Endothelial cell of umbilical vein (primary cell): ENCODE measurements around the gene LGALS13. TPM values are rescaled to one million over a fixed set of nuclear protein-coding genes. Genes with fewer than 3 reads are reported as not detected.
"Not testable (repeated sequence)": the region's sequence is repeated elsewhere in the genome, so short reads cannot be mapped to it uniquely, and the experiment has no call there.

Experiments
- BruUV-seq: library from RNA; stranded (reverse); fragments of 400-500 nt; replicated peaks from 2 replicates; lab custom pipeline; 2021; lab: Mats Ljungman, UMichigan
- CTCF ChIA-PET: fragments of 300-600, 350-600 bp; sonication (Branson Sonifier 250); formaldehyde crosslinking; loops from one replicate; lab custom pipeline; 2021; ENCODE audit warnings: antibody characterized with exemption, inconsistent platforms; lab: Charles Lee
- POLR2A ChIA-PET: fragments of 300-600, 350-600 bp; sonication (Branson Sonifier 250); formaldehyde crosslinking; loops from one replicate; lab custom pipeline; 2021; ENCODE audit warnings: antibody characterized with exemption, inconsistent platforms; lab: Charles Lee
- DNase-seq: peaks from one replicate; pipeline ENCODE4 v3.0.0-alpha.2; 2011; ENCODE audit warnings: low read depth, low spot score
- FAIRE-seq: peaks from 2 replicates; lab custom pipeline; 2011; peaks lifted over from hg19 to GRCh38; lab: Jason Lieb, UNC
- H2AFZ ChIP-seq: 2 replicates; pipeline ENCODE4 v1.6.0; 2012; ENCODE audit warnings: low read depth, low read length, control low read depth, inconsistent platforms
- H3K27ac ChIP-seq: 2 replicates; pipeline ENCODE4 v1.5.1; 2011; ENCODE audit warnings: low read depth, mild to moderate bottlenecking, control low read depth, low read length, moderate library complexity; ENCODE audit not compliant: insufficient read depth
- H3K27me3 ChIP-seq, 2 experiments: 2 replicates each; pipeline versions ENCODE4 v1.6.0 to v1.6.1; 2011; ENCODE audit warnings: low read length in 2 of 2, mixed read lengths in 1 of 2; ENCODE audit not compliant: control insufficient read depth in 2 of 2, insufficient read depth in 2 of 2
- H3K36me3 ChIP-seq, 2 experiments: 2 replicates in 1 of 2; 3 replicates in 1 of 2; pipeline ENCODE4 v1.5.1; 2011; ENCODE audit warnings: low read length in 2 of 2, mild to moderate bottlenecking in 1 of 2, moderate library complexity in 1 of 2; ENCODE audit not compliant: control insufficient read depth in 2 of 2, insufficient read depth in 2 of 2; ENCODE audit errors: extremely low read depth in 1 of 2
- H3K4me1 ChIP-seq: 3 replicates; pipeline ENCODE4 v1.5.1; 2011; ENCODE audit warnings: mild to moderate bottlenecking, low read length; ENCODE audit not compliant: control insufficient read depth, insufficient read depth; ENCODE audit errors: extremely low read depth
- H3K4me2 ChIP-seq: 2 replicates; pipeline ENCODE4 v1.6.1; 2011; ENCODE audit warnings: low read length, control low read depth, mixed read lengths; ENCODE audit not compliant: insufficient read depth
- H3K4me3 ChIP-seq, 3 experiments: fragments of 200-600 bp in 1 of 3; sonication (generic), shearing (Covaris generic) in 1 of 3; replicated peaks in 1 of 3; 2 replicates each; pipeline ENCODE4 v1.5.1; 2011 to 2016; ENCODE audit warnings: control low read depth in 3 of 3, low read length in 3 of 3, mild to moderate bottlenecking in 2 of 3, inconsistent platforms in 1 of 3, low read depth in 1 of 3, moderate library complexity in 1 of 3; ENCODE audit not compliant: insufficient read depth in 1 of 3
- H3K79me2 ChIP-seq: 2 replicates; pipeline ENCODE4 v1.6.0; 2012; ENCODE audit warnings: low read length, inconsistent platforms; ENCODE audit not compliant: control insufficient read depth, insufficient read depth
- H3K9ac ChIP-seq: replicated peaks from 2 replicates; pipeline ENCODE3; 2011; ENCODE audit warnings: low read length, control low read depth; ENCODE audit not compliant: insufficient read depth; ENCODE audit errors: extremely low read depth
- H3K9me1 ChIP-seq: replicated peaks from 3 replicates; pipeline ENCODE4 v1.6.0; 2011; ENCODE audit warnings: mild to moderate bottlenecking, low read length; ENCODE audit not compliant: control insufficient read depth, insufficient read depth; ENCODE audit errors: extremely low read depth
- H3K9me3 ChIP-seq: replicated peaks from 2 replicates; pipeline ENCODE4 v1.5.1; 2012; ENCODE audit warnings: low read length, inconsistent platforms; ENCODE audit not compliant: control insufficient read depth, insufficient read depth
- H4K20me1 ChIP-seq: replicated peaks from 2 replicates; pipeline ENCODE3; 2011; ENCODE audit warnings: mild to moderate bottlenecking, low read length; ENCODE audit not compliant: control insufficient read depth, insufficient read depth; ENCODE audit errors: extremely low read depth
- EZH2 ChIP-seq: IDR thresholded peaks from 2 replicates; pipeline ENCODE4 v1.6.1; 2012; ENCODE audit warnings: borderline replicate concordance, low read depth, mild to moderate bottlenecking, moderate library complexity, low read length, inconsistent platforms; ENCODE audit not compliant: severe bottlenecking
- FOS ChIP-seq: IDR thresholded peaks from 2 replicates; pipeline ENCODE4 v1.6.1; 2011; ENCODE audit warnings: mild to moderate bottlenecking, low read length, moderate library complexity, borderline replicate concordance; ENCODE audit not compliant: insufficient read depth
- GATA2 ChIP-seq: IDR thresholded peaks from 2 replicates; pipeline ENCODE4 v1.7.0; 2011; ENCODE audit warnings: low read depth, mild to moderate bottlenecking, moderate library complexity, mixed read lengths, low read length; ENCODE audit not compliant: insufficient read length, insufficient read depth
- JUN ChIP-seq: IDR thresholded peaks from 2 replicates; pipeline ENCODE4 v1.6.1; 2011; ENCODE audit warnings: borderline replicate concordance, low read depth; ENCODE audit not compliant: insufficient read length, insufficient read depth
- MAX ChIP-seq: IDR thresholded peaks from 2 replicates; pipeline ENCODE4 v1.6.1; 2011; ENCODE audit not compliant: insufficient read depth, insufficient read length
- MYC ChIP-seq: IDR thresholded peaks from one replicate; pipeline ENCODE4 v1.6.1; 2011; ENCODE audit warnings: mild to moderate bottlenecking, low read depth, low read length
- POLR2A ChIP-seq: IDR thresholded peaks from 2 replicates; pipeline ENCODE4 v1.6.1; 2012; ENCODE audit warnings: low read depth, mild to moderate bottlenecking, control low read depth, low read length
- POLR2AphosphoS5 ChIP-seq: IDR thresholded peaks from 2 replicates; pipeline ENCODE4 v1.6.1; 2012; ENCODE audit warnings: low read depth, mild to moderate bottlenecking, control low read depth, low read length, moderate library complexity; ENCODE audit not compliant: insufficient read depth
- dilution Hi-C: fragments of 300-500 bp; cut with MboI; formaldehyde crosslinking; loops from one replicate; pipeline ENCODE4 v1.15.0; 2019; ENCODE audit warnings: low sequenced_read_pairs; ENCODE audit not compliant: extremely low pct_ligation_motif_present
- intact Hi-C: fragments of 100-400 bp; cut with micrococcal nuclease; formaldehyde crosslinking; loops from one replicate; pipeline ENCODE4 v1.10.0; 2022
- polyA plus RNA-seq, 4 experiments: library from polyadenylated mRNA; depleted of rRNA in 3 of 4; stranded (reverse) in 3 of 4; unstranded in 1 of 4; fragments of >200 nt; gene quantifications; 2 replicates each; pipeline versions ENCODE4 v1.2.1 to v1.2.3, GENCODE V29; 2011 to 2012; ENCODE audit warnings: missing spikeins in 1 of 4
- total RNA-seq: library from RNA; stranded (reverse); gene quantifications from 2 replicates; pipeline ENCODE4 v1.2.3, GENCODE V29; 2021
- TF ChIP-seq, protein P1 (sequence below), 2 donors: IDR thresholded peaks; 1 replicate in 1 of 2; 2 replicates in 1 of 2; pipeline ENCODE4 v1.5.1; 2011; ENCODE audit warnings: low read length in 2 of 2, mild to moderate bottlenecking in 2 of 2, moderate library complexity in 2 of 2, control low read depth in 1 of 2, inconsistent platforms in 1 of 2, low read depth in 1 of 2; ENCODE audit not compliant: insufficient read depth in 1 of 2; ENCODE audit errors: extremely low read depth in 1 of 2

Gene LGALS13
- total and polyA plus RNA-seq, 2 donors (not counting 3 experiments of a cell fraction or from before 2014, with no cell fraction given), result not detected

GRCh38 chr19:39623946-39624345 lies 21.6 kb downstream of the LGALS13 start:
- Histone ChIP-seq H3K79me2 (no peaks in the 10 kb centered on the region), H3K36me3 (no peaks in the 10 kb centered on the region), H3K9me1 (no peaks in the 10 kb centered on the region), H3K4me1 (no peaks in the 10 kb centered on the region), H3K4me3 (no peak overlapping the region), H4K20me1 (no peaks in the 10 kb centered on the region), H3K9ac (no peak overlapping the region), H3K27ac (no peak overlapping the region), H3K9me3 (no peaks in the 10 kb centered on the region), H3K4me2 (no peak overlapping the region), H2AFZ (no peak overlapping the region), H3K27me3 (no peaks in the 10 kb centered on the region)
- dilution Hi-C loops (no loop called here), intact Hi-C loops (no loop called here)
- BruUV-seq, result no TSS peak
- DNase-seq, result no peak
- ChIA-PET CTCF (no interaction called here), POLR2A (no interaction called here)
- TF ChIP-seq MYC (no peak), JUN (no peak), MAX (no peak), POLR2A (no peak), POLR2AphosphoS5 (no peak), GATA2 (no peak), EZH2 (no peak), FOS (no peak)
- TF ChIP-seq, protein P1, sequence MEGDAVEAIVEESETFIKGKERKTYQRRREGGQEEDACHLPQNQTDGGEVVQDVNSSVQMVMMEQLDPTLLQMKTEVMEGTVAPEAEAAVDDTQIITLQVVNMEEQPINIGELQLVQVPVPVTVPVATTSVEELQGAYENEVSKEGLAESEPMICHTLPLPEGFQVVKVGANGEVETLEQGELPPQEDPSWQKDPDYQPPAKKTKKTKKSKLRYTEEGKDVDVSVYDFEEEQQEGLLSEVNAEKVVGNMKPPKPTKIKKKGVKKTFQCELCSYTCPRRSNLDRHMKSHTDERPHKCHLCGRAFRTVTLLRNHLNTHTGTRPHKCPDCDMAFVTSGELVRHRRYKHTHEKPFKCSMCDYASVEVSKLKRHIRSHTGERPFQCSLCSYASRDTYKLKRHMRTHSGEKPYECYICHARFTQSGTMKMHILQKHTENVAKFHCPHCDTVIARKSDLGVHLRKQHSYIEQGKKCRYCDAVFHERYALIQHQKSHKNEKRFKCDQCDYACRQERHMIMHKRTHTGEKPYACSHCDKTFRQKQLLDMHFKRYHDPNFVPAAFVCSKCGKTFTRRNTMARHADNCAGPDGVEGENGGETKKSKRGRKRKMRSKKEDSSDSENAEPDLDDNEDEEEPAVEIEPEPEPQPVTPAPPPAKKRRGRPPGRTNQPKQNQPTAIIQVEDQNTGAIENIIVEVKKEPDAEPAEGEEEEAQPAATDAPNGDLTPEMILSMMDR (IDR thresholded peaks at IDR 0.05; ENCODE audit: extremely low read depth in 1 of 2, insufficient read depth in 1 of 2, low read depth in 1 of 2, low read length in 2 of 2), result no peak
- no peak for FAIRE-seq

GRCh38 chr19:39627631-39628030 lies 25.3 kb downstream of the LGALS13 start:
- BruUV-seq, H2AFZ ChIP-seq, H3K4me3 ChIP-seq, intact Hi-C loops, FAIRE-seq, H3K79me2 ChIP-seq, POLR2A ChIA-PET, H3K36me3 ChIP-seq, H3K9me1 ChIP-seq, dilution Hi-C loops, H4K20me1 ChIP-seq, H3K4me1 ChIP-seq, H3K4me2 ChIP-seq, DNase-seq, H3K27me3 ChIP-seq, H3K27ac ChIP-seq, H3K9me3 ChIP-seq, H3K9ac ChIP-seq: not testable (repeated sequence)
- CTCF ChIA-PET, result interaction anchor here (1.2 to 1.5 kb wide), 2 partner anchors 76 to 153 kb away, joined by 3 to 8 read pairs; no protein-coding TSS in a partner anchor
